Spinal cord (tissue), 10 donors: ENCODE data around the gene ZNF438. TPM values are rescaled to one million over a fixed set of nuclear protein-coding genes. Genes with fewer than 3 reads are reported as not detected.

ENCODE experiments used
- DNase-seq, 6 donors: peaks; one replicate each; pipeline versions ENCODE4 v3.0.0 to v3.0.0-alpha.2; 2013 to 2015; ENCODE audit warnings: low spot score in 6 of 6, low read depth in 4 of 6
- H3K27ac ChIP-seq: one replicate; pipeline ENCODE4 v1.5.1; 2013; ENCODE audit warnings: low read depth, low read length, control low read depth
- H3K27me3 ChIP-seq: one replicate; pipeline ENCODE4 v1.6.1; 2013; ENCODE audit warnings: low read length; ENCODE audit not compliant: control insufficient read depth, insufficient read depth
- H3K36me3 ChIP-seq: one replicate; pipeline ENCODE4 v1.6.1; 2013; ENCODE audit warnings: low read length; ENCODE audit not compliant: control insufficient read depth, insufficient read depth
- H3K4me1 ChIP-seq: one replicate; pipeline ENCODE4 v1.6.1; 2013; ENCODE audit warnings: low read length; ENCODE audit not compliant: control insufficient read depth, insufficient read depth
- H3K4me3 ChIP-seq: one replicate; pipeline ENCODE4 v1.5.1; 2013; ENCODE audit warnings: low read depth, low read length, control low read depth
- H3K9me3 ChIP-seq: one replicate; pipeline ENCODE4 v1.6.1; 2013; ENCODE audit warnings: low read length; ENCODE audit not compliant: control insufficient read depth, insufficient read depth
- WGBS: methylation state at CpG from one replicate; pipeline ENCODE4 v1.1.5; 2013; ENCODE audit warnings: missing lambda C conversion rate; ENCODE audit not compliant: insufficient coverage; 5-methylcytosine and 5-hydroxymethylcytosine counted together
- long read RNA-seq, 4 donors: transcript quantifications; one replicate each; lab custom pipeline, GENCODE V29; 2026
- polyA plus RNA-seq, 2 donors: library from polyadenylated mRNA; unstranded; fragments of 120-200 nt; gene quantifications; one replicate each; pipeline ENCODE4 v1.2.1, GENCODE V29; 2013; ENCODE audit not compliant: insufficient read length in 2 of 2
- total RNA-seq, 2 donors: library from RNA; depleted of rRNA in 1 of 2; stranded (reverse); fragments of 120-200 nt in 1 of 2; fragments of >200 nt in 1 of 2; gene quantifications; one replicate each; pipeline versions ENCODE4 v1.2.3 to v1.2.4, GENCODE V29; 2013 to 2014
- donor health status: healthy.

ZNF438 gene, protein sequence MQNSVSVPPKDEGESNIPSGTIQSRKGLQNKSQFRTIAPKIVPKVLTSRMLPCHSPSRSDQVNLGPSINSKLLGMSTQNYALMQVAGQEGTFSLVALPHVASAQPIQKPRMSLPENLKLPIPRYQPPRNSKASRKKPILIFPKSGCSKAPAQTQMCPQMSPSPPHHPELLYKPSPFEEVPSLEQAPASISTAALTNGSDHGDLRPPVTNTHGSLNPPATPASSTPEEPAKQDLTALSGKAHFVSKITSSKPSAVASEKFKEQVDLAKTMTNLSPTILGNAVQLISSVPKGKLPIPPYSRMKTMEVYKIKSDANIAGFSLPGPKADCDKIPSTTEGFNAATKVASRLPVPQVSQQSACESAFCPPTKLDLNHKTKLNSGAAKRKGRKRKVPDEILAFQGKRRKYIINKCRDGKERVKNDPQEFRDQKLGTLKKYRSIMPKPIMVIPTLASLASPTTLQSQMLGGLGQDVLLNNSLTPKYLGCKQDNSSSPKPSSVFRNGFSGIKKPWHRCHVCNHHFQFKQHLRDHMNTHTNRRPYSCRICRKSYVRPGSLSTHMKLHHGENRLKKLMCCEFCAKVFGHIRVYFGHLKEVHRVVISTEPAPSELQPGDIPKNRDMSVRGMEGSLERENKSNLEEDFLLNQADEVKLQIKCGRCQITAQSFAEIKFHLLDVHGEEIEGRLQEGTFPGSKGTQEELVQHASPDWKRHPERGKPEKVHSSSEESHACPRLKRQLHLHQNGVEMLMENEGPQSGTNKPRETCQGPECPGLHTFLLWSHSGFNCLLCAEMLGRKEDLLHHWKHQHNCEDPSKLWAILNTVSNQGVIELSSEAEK
- total RNA-seq (10 to 100 TPM in 1 of 2 donors, 1 to 10 TPM in 1; 5.8 to 12.4 TPM), polyA plus RNA-seq (1 to 10 TPM; 6.7 to 7.3 TPM)
- long read RNA-seq, donor 1, partial matches to known transcripts: 5 of 6 reads
- long read RNA-seq, donor 1, other reads (novel, unspliced or antisense): 0 of 6 reads
- long read RNA-seq, donor 2: 0 reads
- long read RNA-seq, donor 3: 0 reads
- long read RNA-seq, donor 4, partial matches to known transcripts: 0 of 1 reads
- long read RNA-seq, donor 4, other reads (novel, unspliced or antisense): 0 of 1 reads

DNA sequence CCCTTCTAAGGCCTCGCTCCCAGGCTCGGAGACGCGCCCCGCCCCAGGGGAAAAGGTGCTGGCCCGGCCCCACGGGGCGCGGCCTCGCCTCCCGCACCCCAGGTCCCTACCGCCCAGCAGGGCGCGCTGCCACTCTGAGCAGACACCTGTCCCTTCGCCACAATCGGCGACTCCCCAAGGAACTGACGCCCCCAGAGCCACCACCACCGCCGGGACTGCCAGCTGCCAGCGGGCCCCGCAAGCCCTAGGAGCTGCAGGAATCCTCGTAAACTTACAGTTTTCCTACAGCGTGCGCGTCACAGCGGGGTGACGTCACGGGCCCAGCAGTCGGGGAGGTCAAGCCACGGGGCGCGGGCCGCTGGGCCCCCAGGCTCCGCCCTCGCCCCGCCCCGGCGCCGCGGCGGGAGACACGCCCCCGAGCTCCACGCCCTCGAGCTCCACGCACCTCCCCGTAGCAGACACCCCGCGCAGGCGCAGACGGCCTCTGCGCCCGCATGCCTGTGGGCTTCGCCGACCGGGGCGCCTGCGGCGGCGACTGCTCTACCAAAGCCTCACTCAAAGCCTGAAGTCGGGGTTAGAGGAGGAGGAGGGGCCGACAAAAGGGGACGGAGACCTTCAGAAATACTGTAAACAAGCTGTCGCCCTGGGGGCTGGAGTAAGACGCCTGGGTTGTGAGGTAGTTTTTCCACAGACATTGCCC, at the start of gene ZNF438:
Gene ZNF438 (minus strand): TSS at position 308 of the 700 bp plus-strand sequence. CDS start 154,831 bp downstream, outside the sequence.
- DNase-seq: peak; percentile 83 to 98 (median 88)
- Histone ChIP-seq H3K27me3 (no peaks in the 10 kb centered on the region), H3K4me1 (peaks cover 9% of the 10 kb centered on the region), H3K36me3 (no peaks in the 10 kb centered on the region), H3K4me3 (peak within 1 kb of the TSS; percentile 83), H3K9me3 (no peaks in the 10 kb centered on the region), H3K27ac (peak within 1 kb of the TSS; percentile 99)
- WGBS: under 1% methylated on average over 66 of the region's 66 CpGs

DNA sequence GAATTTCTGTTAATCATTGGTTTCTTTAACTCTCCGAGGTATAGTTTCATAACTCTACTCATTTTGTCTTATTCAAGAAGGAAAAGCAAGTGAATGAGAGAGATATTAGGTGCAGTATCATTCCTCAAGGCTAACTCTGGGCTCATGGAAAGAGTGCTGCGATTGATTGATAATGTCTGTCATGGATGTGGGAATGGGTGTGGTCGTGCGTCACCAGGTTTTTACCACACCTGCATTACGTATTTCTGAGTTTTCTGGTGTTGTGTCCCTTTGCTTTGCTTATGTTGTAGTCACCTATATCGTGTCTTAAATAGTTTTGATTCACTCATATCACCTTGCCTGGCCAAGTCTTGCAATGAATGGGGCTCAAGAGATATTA, 44.9 kb upstream of the ZNF438 start:
- H3K27ac ChIP-seq: no peak overlapping the region
- H3K4me3 ChIP-seq: no peak overlapping the region
- no peaks in the 10 kb centered on the region for H3K9me3 ChIP-seq
- DNase-seq: no peak
- 100% methylated on average over 3 of the region's 6 CpGs for WGBS
- H3K36me3 ChIP-seq: no peaks in the 10 kb centered on the region
- no peaks in the 10 kb centered on the region for H3K4me1 ChIP-seq
- no peaks in the 10 kb centered on the region for H3K27me3 ChIP-seq

DNA sequence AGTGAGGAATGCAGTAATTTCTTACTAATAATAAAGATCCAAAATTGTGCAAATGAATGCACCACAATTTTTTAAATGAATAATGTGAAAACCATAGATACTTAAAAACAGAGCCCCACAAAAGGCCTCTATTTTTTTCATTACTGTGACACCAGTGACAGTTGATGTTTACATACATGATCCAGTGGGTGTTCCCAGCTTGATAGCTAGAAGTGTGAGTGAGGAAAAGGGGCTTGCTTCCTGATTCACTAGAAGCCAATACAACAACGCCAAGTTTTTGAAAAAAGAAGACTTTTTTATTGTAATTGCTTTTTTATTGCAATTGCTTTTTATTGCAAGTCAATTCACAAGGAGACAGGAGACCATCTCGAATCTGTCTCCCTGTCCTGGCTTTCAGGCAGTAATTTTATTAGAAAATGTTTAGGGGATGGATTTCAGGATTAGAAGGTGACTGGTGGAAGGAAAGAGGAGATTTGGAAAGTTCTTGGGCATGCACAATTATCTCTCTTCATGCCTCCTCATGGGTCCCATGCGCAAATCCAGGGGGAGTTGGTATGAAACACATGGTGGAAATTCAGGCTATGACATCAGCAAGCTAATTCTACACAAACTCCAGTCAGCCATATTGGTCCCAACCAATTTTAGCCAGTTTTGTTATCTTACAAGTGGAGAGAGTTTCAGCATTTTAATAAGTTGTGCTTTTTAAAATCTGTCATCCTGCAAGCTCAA, 44.4 kb upstream of the ZNF438 start:
- no CpG with 5 or more reads among the region's 3 CpGs for WGBS
- Histone ChIP-seq H3K9me3 (no peaks in the 10 kb centered on the region), H3K36me3 (no peaks in the 10 kb centered on the region), H3K4me1 (peaks cover 3% of the 10 kb centered on the region), H3K27me3 (no peaks in the 10 kb centered on the region), H3K27ac (no peak overlapping the region), H3K4me3 (no peak overlapping the region)
- no peak for DNase-seq

DNA sequence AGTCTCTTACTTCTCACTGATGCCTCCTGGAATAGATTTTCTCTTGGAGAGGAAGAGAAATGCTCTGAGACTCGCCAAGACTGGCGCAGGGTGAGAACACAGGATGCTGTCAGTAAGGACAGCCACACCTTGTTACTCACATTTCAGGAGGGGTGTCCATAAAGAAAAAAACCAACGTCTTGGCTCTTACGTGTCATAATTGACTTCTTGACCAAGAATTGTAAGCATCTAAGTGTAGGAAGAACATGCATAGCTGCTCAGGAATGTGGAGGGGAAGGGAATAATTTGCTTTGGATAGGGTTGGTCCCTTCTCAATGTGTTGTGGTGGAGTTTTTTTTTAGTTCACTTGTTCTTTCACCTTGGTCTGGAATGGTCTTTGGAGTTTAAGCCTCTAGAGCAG, 43.8 kb upstream of the ZNF438 start:
- DNase-seq: no peak
- H3K27ac ChIP-seq: no peak overlapping the region
- H3K27me3 ChIP-seq: no peaks in the 10 kb centered on the region
- WGBS: no CpG with 5 or more reads among the region's 4 CpGs
- H3K36me3 ChIP-seq: no peaks in the 10 kb centered on the region
- peaks cover 3% of the 10 kb centered on the region for H3K4me1 ChIP-seq
- no peaks in the 10 kb centered on the region for H3K9me3 ChIP-seq
- no peak overlapping the region for H3K4me3 ChIP-seq

DNA sequence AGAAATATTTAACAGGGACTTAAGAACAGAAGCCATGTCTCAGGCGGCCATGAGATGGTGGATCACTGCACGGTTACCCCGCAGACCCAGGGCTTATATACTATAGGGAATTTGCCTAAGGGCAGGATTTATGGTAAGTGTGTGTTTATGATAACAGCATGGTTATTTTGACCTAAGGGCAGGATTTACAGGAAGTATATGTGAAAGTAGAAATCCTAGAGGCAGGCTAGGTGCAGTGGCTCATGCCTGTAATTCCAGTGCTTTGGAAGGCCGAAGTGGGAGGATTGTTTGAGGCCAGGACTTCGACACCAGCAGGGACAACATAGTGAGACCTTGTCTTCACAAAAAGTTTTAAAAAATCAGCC, 43.0 kb upstream of the ZNF438 start:
- H3K27me3 ChIP-seq: no peaks in the 10 kb centered on the region
- H3K27ac ChIP-seq: no peak overlapping the region
- no peak overlapping the region for H3K4me3 ChIP-seq
- H3K36me3 ChIP-seq: no peaks in the 10 kb centered on the region
- peaks cover 3% of the 10 kb centered on the region for H3K4me1 ChIP-seq
- WGBS: 93% methylated on average over 5 of the region's 5 CpGs
- no peak for DNase-seq
- H3K9me3 ChIP-seq: no peaks in the 10 kb centered on the region

DNA sequence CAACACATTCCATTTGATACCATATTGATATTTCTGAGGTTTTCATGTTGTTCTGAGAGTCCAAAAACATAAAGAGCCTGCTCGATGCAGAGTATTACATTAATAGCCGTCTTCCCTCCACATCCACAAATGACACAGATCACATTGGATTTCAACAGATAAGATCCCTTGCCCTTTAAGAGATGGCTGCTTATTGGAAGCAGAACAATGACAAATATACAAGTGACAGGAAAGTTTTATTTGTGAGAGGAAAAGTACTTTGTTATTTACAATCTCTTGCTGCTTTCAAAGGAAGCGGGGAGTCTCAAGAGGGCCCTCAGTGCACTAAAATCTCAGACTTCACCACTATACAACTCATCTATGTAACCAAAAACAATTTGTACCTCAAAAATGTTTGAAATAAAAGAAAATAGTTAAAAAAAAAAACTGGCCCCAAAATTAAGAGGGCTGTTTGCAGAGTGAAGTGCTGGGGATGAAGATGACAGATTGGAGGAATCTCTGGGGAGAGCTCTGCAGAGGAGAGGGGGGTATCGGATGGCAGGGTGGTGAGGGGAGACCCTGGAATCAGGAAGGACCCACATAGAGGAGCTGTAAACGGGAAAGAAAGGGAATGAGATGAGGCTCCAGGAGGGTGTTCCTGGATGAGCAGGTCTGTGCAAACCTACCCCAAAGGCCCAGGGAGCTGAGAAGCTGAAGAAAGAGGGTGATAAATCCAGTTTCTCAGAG, 42.5 kb upstream of the ZNF438 start:
- Histone ChIP-seq H3K4me1 (peaks cover 3% of the 10 kb centered on the region), H3K27ac (no peak overlapping the region), H3K4me3 (no peak overlapping the region), H3K36me3 (no peaks in the 10 kb centered on the region), H3K9me3 (no peaks in the 10 kb centered on the region), H3K27me3 (no peaks in the 10 kb centered on the region)
- whole genome bisulfite sequencing: 75% methylated on average over 2 of the region's 5 CpGs
- no peak for DNase-seq

DNA sequence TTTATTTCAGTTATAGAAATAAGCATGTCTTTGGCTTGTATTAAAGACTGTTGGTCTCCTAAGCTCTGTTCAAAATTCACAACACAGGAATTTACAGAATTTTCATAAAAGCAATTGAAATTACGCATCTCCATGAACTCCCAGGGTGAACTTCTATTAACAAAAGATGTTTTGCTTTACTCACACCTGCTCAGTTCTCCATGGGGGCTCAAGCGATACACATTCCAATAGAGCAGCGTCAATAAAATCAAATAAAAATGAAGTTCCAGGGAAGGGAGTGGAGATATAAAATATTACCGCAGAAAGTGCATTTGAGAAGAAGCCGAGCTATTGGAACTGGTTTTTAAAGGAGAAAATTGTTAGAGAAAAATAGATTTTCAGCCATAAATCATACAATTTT, 41.5 kb upstream of the ZNF438 start:
- no peak overlapping the region for H3K4me3 ChIP-seq
- no peaks in the 10 kb centered on the region for H3K9me3 ChIP-seq
- H3K27me3 ChIP-seq: no peaks in the 10 kb centered on the region
- no peaks in the 10 kb centered on the region for H3K36me3 ChIP-seq
- WGBS: no CpG with 5 or more reads among the region's 5 CpGs
- peak overlapping the region; percentile 55 for H3K27ac ChIP-seq
- DNase-seq: peak in 1 of 6 donors; percentile 49
- H3K4me1 ChIP-seq: peaks cover 3% of the 10 kb centered on the region

DNA sequence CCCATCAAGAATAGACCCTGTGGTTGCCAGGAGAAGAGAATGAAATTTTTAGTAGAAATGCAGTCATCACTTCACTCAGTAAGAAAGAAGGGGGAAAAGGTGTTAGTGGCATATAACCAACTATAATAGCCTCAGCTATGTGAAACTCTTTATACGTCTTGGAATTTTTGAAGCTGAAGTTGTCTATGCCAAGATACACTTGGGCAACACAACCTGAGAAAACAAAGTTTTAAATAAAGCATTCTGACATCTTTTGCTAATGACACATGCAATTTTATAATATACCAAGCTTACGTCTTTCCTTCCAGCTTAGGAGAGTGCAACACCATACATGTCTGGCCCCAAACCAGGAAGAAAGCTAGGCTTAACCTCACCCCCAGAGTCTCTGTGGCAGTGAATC, 40.8 kb upstream of the ZNF438 start:
- Histone ChIP-seq H3K36me3 (no peaks in the 10 kb centered on the region), H3K27ac (peak overlapping the region; percentile 55), H3K4me1 (peaks cover 3% of the 10 kb centered on the region), H3K9me3 (no peaks in the 10 kb centered on the region), H3K4me3 (no peak overlapping the region), H3K27me3 (no peaks in the 10 kb centered on the region)
- WGBS: no CpG with 5 or more reads among the region's 2 CpGs
- DNase-seq: peak in 1 of 6 donors; percentile 45
